Activated T-cell treated with anti-CD3 and anti-CD28 coated beads, Interleukin-2, amount 50 U/mL, for 4 hours (primary cell): ENCODE results near the gene NCOA4. TPM values are rescaled to one million over a fixed set of nuclear protein-coding genes. Genes with fewer than 3 reads are reported as not detected.
"Not testable (repeated sequence)": the region's sequence is repeated elsewhere in the genome, so short reads cannot be mapped to it uniquely, and the experiment has no call there.

Experiments
- ATAC-seq, 2 donors: fragments of 200-7000 bp; cut with Tn5 transposase; one replicate each; pipeline ENCODE4 v1.10.0; 2021
- DNase-seq: peaks from one replicate; pipeline ENCODE4 v3.0.0-alpha.2; 2020
- H3K27me3 Mint-ChIP-seq: one replicate; pipeline ENCODE4 v1.8.0; 2021; ENCODE audit warnings: low read depth, mixed read lengths
- H3K36me3 Mint-ChIP-seq: one replicate; pipeline ENCODE4 v1.8.0; 2022; ENCODE audit warnings: mixed read lengths; ENCODE audit not compliant: insufficient read depth
- H3K4me1 Mint-ChIP-seq: one replicate; pipeline ENCODE4 v1.8.0; 2021; ENCODE audit warnings: low read depth, mixed read lengths
- H3K4me3 Mint-ChIP-seq: one replicate; pipeline ENCODE4 v1.8.0; 2021; ENCODE audit warnings: mild to moderate bottlenecking, moderate library complexity, mixed read lengths
- H3K9me3 Mint-ChIP-seq: one replicate; pipeline ENCODE4 v1.8.0; 2021; ENCODE audit warnings: mixed read lengths
- total RNA-seq, 3 donors: library from RNA; stranded (reverse); gene quantifications; one replicate each; pipeline ENCODE4 v1.2.1, GENCODE V29; 2021

The NCOA4 gene
- total RNA-seq, 3 donors from 2014 or later = 83.3 to 90.7 (median 89.1) TPM

DNA sequence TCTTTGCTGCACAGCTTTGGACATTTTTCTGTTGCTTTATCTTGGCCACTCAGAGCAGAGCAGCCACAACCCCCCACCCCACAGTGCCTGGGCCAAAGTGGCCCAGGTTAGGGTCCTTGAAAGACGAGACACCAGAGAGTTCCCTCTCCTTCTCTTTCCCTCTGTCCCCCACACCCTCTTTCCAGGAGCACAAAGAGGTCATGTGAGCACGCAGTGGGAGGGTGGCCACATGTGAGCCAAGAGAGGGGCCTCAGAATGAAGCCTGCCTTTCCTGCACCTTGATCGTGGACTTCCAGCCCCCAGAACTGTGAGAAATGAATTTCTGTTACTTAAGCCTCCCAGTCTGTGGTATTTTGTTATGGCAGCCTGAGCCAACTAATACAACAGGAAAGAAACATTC lies 30.3 kb upstream of the NCOA4 start:
- H3K9me3 Mint-ChIP-seq = peaks cover 8% of the 10 kb centered on the region
- ATAC-seq = no peak
- DNase-seq = no peak
- peaks cover 3% of the 10 kb centered on the region for H3K36me3 Mint-ChIP-seq
- no peak overlapping the region for H3K4me3 Mint-ChIP-seq
- peaks cover 2% of the 10 kb centered on the region for H3K27me3 Mint-ChIP-seq
- no peaks in the 10 kb centered on the region for H3K4me1 Mint-ChIP-seq

DNA sequence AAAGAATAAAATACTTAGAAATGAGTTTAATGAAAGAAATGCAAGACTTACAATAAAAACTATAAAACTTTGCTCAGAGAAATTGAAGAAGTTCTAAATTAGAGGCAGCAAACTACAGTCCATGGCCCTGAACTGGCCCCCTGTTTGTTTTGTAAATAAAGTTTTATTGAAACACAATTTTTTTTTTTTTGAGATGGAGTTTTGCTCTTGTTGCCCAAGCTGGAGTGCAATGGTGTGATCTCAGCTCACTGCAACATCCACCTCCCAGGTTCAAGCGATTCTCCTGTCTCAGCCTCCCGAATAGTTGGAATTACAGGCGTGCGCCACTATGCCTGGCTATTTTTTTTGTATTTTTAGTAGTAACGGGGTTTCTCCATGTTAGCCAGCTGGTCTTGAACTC lies 27.5 kb upstream of the NCOA4 start:
- not testable (repeated sequence) for H3K4me1 Mint-ChIP-seq, ATAC-seq, H3K4me3 Mint-ChIP-seq, DNase-seq, H3K9me3 Mint-ChIP-seq, H3K27me3 Mint-ChIP-seq, H3K36me3 Mint-ChIP-seq

DNA sequence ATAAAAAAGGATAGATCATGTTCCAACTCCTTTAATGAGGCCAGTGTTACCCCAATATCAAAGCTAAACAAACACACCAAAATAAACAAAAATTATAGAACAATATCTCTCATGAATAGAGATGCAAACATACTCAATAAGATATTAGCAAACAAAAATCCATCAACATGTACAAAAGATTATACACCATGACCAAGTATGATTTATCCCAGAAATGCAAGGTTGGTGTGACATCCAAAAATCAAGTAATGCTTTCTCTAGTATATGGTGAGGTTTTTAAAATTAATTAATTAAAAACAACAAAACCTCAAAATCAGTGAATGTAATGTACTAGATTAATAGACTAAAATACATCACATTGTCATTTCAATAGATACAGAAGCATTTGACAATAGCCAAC lies 26.6 kb upstream of the NCOA4 start:
- peaks cover 3% of the 10 kb centered on the region for H3K36me3 Mint-ChIP-seq
- peaks cover 2% of the 10 kb centered on the region for H3K27me3 Mint-ChIP-seq

DNA sequence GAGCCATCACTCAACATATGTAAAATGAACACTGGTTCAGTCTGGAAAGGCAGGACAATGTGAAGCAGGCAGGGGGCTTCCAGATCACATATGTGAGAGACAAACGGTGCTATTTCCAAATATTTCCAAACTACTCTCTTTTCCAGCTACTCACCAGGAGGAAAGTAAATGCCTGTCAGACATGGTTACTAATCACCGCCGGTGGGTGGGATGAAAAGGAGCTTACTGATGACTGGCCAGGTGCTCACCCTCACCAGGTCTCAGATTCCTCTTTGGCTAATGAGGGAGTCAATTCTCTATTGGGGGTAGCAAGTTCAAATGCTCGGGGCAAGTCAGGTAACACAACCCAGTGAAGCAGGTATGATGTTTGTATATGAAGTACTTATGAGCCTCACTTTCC lies 25.3 kb upstream of the NCOA4 start:
- Mint-ChIP-seq H3K9me3 (peaks cover 8% of the 10 kb centered on the region), H3K36me3 (peaks cover 3% of the 10 kb centered on the region), H3K4me1 (no peaks in the 10 kb centered on the region), H3K4me3 (no peak overlapping the region), H3K27me3 (peaks cover 2% of the 10 kb centered on the region)
- ATAC-seq = no peak
- DNase-seq = no peak

More for the DNA sequence above, 26.6 kb upstream of the NCOA4 start:
- Mint-ChIP-seq H3K9me3 (peaks cover 8% of the 10 kb centered on the region), H3K4me3 (no peak overlapping the region), H3K4me1 (no peaks in the 10 kb centered on the region)
- ATAC-seq (no peak), DNase-seq (no peak)

DNA sequence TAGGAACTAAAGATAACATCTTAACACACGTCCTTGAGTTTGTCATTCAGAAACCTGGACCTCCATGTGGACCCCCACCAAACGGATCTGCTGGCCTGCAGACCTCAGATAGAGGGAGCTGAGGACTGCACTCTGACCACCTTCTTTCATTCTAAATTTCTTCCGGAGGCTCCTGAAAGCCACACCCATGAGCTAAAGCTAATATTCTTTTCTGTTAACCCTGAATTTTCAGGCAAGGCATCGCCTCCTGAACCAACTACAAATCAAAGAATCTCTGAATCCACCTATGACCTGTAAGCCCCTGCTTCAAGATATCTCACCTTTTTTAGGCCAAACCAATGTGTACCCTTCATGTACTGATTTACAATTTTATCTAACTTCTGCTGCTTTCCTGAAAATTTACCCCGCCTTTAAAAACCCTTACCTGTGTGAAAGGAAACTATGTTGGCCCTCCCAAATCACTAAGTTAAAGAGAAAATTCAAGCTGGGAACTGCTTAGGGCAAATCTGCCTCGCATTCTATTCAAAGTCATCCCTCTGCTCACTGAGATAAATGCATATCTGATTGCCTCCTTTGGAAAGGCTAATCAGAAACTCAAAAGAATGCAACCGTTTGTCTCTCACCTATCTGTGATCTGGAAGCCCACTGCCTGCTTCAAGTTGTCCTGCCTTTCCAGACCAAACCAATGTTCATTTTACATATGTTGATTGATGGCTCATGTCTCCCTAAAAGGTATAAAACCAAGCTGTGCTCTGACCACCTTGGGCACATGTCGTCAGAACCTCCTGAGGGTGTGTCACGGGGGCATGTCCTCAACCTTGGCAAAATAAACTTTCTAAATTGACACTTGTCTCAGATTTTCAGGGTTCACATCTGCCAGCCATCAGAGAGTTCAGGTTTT lies 23.4 kb upstream of the NCOA4 start:
- Mint-ChIP-seq H3K36me3 (peaks cover 3% of the 10 kb centered on the region), H3K4me1 (no peaks in the 10 kb centered on the region), H3K27me3 (peaks cover 2% of the 10 kb centered on the region), H3K9me3 (peaks cover 8% of the 10 kb centered on the region), H3K4me3 (no peak overlapping the region)
- ATAC-seq (no peak), DNase-seq (no peak)

DNA sequence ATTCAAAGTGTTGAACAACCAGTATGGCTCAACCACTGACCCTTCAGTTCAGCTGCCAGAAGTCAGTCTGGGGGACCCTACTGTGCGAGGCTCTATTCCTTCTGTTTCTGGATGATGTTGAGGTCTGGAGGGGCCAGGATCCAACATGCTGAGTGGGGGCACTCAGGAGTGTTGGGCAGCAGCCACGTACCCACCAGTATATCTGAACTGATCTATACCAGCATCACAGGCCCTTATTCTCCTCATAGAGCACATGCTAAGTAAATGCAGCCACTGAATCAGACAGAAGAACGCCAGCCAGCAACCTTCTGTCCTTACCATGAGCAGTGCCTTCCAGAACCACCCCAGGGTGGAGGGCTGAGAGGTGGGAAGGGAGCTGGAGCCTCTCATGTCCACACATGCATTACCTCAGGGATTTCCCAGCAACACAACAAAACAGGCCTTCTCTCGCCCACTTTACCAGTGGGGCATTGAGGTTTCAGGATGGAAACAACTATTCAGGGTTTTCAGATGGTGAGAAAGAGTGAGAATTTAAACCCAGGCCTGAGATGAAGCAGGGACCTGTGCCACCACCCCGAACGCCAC lies 22.5 kb upstream of the NCOA4 start:
- Mint-ChIP-seq H3K4me3 (no peak overlapping the region), H3K4me1 (no peaks in the 10 kb centered on the region)
- DNase-seq = no peak

DNA sequence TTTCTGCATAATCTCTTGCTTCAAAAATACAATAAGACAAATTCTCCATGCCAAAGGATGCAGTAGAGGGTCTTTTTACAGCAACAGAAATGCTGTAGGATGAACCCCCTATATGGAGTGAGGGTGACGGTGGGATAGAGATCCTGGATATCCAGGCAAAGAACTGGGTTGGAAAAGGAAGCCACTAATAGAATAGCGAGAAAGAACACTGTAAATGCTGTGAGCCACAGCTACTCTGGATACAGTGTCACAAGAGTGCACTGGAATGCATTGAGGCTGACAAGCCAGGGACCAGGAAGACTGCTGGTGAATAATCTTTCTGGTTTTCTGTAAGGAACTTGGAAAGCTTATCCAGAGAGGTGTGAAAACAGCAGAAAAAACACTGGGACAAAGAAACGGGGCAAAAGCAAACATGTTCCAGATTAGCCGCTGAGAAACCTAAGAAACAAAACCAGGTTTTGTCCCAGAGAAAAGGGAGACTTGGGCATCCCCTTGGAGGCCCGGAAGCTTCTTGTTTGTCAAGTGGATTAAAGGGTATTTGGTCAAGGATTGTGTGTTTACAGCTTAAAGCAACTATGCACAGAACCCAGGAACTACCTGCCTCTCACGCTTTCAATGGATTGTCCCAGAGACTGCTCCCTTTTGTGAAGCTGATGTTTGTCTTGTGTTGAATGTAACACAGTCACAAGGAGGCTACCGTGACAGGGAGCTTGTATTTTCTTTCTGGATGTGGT lies 21.8 kb upstream of the NCOA4 start:
- no peak for ATAC-seq
- H3K4me1 Mint-ChIP-seq = no peaks in the 10 kb centered on the region
- no peaks in the 10 kb centered on the region for H3K27me3 Mint-ChIP-seq
- H3K9me3 Mint-ChIP-seq = peaks cover 5% of the 10 kb centered on the region
- no peak overlapping the region for H3K4me3 Mint-ChIP-seq
- H3K36me3 Mint-ChIP-seq = peaks cover under 1% of the 10 kb centered on the region
- no peak for DNase-seq

More for the DNA sequence above, 22.5 kb upstream of the NCOA4 start:
- no peak for ATAC-seq
- peaks cover 2% of the 10 kb centered on the region for H3K27me3 Mint-ChIP-seq
- H3K9me3 Mint-ChIP-seq = peaks cover 8% of the 10 kb centered on the region
- peaks cover 3% of the 10 kb centered on the region for H3K36me3 Mint-ChIP-seq

DNA sequence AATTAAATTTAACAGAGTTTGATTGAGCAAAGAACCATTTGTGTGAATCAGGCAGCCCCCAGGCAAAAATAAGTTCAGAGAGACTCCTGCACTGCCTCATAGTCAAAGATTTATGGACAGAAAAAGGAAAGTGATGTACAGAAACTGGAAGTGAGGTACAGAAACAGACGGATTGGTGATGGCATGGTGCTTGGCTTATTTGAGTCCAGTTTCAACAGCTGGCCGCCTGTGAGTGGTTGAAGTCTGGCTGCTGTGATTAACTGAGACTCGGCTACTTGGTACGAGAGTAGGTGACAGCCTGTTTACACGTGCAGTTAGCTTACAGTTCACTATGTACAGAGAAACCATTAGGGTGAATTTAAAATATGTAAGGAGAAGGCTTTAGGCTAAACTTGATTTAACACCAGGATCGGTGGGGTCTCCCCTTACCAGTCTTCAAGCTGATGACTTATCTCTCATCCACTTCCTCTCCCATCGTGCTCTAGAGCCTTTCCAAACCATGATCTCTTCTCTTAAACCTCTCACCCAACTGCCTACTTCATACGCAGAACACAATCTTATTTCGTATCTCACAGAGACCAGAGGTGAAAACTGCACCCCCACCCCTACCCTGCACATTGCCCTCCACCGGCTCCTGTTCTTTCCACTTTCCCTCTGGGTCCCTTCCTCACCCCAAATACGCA lies 20.7 kb upstream of the NCOA4 start:
- H3K36me3 Mint-ChIP-seq = no peaks in the 10 kb centered on the region
- no peaks in the 10 kb centered on the region for H3K9me3 Mint-ChIP-seq
- ATAC-seq (no peak), DNase-seq (no peak)
- no peaks in the 10 kb centered on the region for H3K27me3 Mint-ChIP-seq
- no peaks in the 10 kb centered on the region for H3K4me1 Mint-ChIP-seq
- H3K4me3 Mint-ChIP-seq = no peak overlapping the region

DNA sequence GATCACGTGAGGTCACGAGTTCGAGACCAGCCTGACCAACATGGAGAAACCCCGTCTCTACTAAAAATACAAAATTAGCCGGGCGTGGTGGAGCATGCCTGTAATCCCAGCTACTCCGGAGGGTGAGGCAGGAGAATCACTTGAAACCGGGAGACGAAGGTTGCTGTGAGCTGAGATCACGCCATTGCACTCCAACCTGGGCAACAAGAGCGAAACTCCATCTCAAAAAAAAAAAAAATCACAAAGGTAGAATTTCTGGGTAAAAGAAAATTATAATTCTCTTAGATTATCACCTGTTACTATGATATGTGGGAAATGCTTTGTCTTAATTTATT lies 19.0 kb upstream of the NCOA4 start:
- H3K27me3 Mint-ChIP-seq, DNase-seq, H3K4me1 Mint-ChIP-seq, ATAC-seq, H3K36me3 Mint-ChIP-seq, H3K9me3 Mint-ChIP-seq, H3K4me3 Mint-ChIP-seq: not testable (repeated sequence)

DNA sequence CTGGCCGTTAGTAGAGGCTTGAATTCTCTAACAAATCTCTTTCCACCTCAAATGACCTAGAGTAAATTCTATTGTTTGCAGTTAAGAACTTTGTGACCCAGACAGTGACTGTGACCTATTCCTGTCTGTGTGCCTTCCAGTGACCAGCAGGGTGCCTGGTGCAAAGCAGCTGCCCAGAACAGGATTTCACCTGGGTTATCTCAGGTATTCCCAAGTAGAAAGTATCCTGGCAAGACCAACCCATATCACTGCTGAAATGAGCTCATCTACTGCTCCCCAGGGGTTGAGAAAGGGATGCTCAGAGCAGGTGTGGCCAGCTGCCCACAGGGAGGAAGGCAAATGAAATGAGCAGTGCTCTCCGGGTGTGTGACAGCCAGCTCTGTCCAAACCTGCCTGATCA lies 17.7 kb upstream of the NCOA4 start:
- Mint-ChIP-seq H3K27me3 (no peaks in the 10 kb centered on the region), H3K9me3 (no peaks in the 10 kb centered on the region), H3K36me3 (no peaks in the 10 kb centered on the region), H3K4me1 (no peaks in the 10 kb centered on the region), H3K4me3 (no peak overlapping the region)
- ATAC-seq = no peak
- DNase-seq = no peak

DNA sequence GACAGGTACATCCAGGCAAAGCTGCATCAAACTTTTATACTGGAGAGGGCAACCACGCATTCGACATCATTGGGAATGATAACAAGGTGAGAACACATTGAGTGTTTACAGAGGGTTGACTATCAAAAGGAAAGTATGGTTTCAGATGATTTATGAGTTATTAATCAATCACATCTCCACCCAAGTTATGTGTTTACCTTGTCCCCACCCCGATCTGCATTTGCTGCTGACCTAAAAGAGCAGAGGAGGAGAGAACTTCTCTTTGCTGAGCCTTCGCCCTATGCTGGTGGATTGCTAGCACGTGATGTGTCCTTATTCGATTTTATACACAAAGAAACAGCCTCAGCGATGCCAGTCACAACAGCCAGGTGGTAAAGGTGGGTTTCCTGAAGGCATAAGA lies 15.8 kb upstream of the NCOA4 start, which contains the start of gene MSMB:
TSS of gene MSMB (minus strand) at position 9 of the 400 bp plus-strand sequence. CDS start 32 bp downstream, outside the sequence.
- Mint-ChIP-seq H3K9me3 (no peaks in the 10 kb centered on the region), H3K27me3 (peaks cover 2% of the 10 kb centered on the region), H3K36me3 (no peaks in the 10 kb centered on the region), H3K4me3 (no peak within 1 kb of the TSS), H3K4me1 (no peaks in the 10 kb centered on the region)
- ATAC-seq (no peak), DNase-seq (no peak)

DNA sequence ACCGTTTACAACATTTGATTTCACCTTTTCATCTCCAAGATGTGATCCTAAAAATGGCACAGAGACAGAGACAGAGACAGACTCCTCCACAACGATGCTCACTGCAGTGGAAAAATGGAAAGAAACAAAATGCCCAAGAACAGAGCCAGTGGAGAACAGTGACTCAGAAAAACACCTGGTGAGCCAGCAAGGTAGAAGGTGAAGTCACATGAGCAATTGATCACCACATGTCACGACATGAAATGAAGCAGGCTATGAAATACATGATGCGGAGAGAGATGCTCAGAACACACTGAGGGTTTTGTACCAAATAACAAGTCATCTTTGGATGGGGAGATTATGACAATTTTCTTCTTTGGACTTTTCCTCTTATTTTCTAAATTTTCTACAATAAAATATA lies 12.1 kb upstream of the NCOA4 start:
- no peaks in the 10 kb centered on the region for H3K4me1 Mint-ChIP-seq

DNA sequence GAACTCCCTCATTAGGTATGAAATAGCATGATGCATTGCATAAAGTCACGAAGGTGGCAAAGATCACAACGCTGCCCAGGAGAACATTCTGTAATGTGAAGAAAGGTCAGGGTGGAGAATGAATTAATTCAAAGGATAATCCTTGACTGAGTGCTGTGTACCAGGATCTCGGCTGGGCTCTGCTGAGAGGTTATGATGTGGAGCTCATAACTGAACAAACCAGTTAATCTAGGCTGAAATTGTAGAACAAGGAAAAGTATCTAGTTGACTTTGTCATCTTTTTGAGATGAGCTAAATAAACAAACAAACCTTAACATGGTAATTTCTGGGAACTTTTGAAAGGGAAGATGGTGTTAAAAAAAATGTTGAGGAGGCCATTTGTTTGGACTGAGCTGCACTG lies 9.6 kb upstream of the NCOA4 start:
- Mint-ChIP-seq H3K4me3 (no peak overlapping the region), H3K36me3 (no peaks in the 10 kb centered on the region), H3K27me3 (peaks cover 5% of the 10 kb centered on the region), H3K4me1 (no peaks in the 10 kb centered on the region), H3K9me3 (no peaks in the 10 kb centered on the region)
- ATAC-seq (no peak), DNase-seq (no peak)

More for the DNA sequence above, 12.1 kb upstream of the NCOA4 start:
- peaks cover 2% of the 10 kb centered on the region for H3K27me3 Mint-ChIP-seq
- no peak overlapping the region for H3K4me3 Mint-ChIP-seq
- ATAC-seq (no peak), DNase-seq (no peak)
- no peaks in the 10 kb centered on the region for H3K36me3 Mint-ChIP-seq
- H3K9me3 Mint-ChIP-seq = no peaks in the 10 kb centered on the region

DNA sequence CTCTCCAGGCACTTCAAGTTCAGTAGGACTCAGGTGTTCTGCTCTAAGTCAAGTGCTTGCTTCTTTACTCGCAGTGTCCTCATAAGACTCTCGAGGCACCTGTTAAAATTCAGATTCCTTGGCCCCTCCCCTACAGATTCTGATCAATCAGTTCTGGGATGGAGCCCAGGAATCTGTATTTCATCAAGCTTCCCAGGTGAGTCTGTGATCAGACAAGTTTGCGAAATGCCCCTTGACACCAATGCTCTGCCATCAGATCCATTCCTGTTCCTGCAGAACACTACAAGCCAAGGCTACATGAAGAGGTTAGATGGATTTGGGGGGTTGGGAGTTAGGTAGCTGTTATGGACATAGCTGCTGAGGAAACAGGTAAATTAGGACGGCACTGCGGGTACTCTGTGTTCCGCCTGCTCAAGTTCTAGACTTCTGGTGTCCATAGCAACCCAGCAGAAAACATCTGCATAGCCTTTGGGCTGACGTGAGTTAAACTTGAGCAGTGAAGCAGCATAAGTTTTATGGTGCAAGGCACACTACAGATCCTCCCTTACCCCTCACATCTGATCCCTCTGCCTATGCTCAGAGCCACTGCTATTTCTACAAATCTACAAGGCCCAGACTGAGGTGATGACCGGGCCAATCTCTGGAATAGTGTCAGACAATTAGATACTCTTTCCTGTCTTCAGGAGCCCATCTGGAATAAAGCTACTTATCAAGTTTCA lies 6.8 kb upstream of the NCOA4 start:
- H3K4me1 Mint-ChIP-seq = no peaks in the 10 kb centered on the region
- peaks cover 4% of the 10 kb centered on the region for H3K27me3 Mint-ChIP-seq
- H3K36me3 Mint-ChIP-seq = no peaks in the 10 kb centered on the region
- no peaks in the 10 kb centered on the region for H3K9me3 Mint-ChIP-seq
- DNase-seq (no peak), ATAC-seq (no peak)
- no peak overlapping the region for H3K4me3 Mint-ChIP-seq
